Nephron (organoid): ENCODE results near the gene LACC1.

ENCODE experiments used
- H3K27ac Mint-ChIP-seq, 3 experiments: 2 replicates each; pipeline ENCODE4 v1.8.0; 2020; ENCODE audit warnings: mixed read lengths in 3 of 3, mild to moderate bottlenecking in 2 of 3, moderate library complexity in 1 of 3
- H3K27me3 Mint-ChIP-seq: 2 replicates; pipeline ENCODE4 v1.8.0; 2021; ENCODE audit warnings: low read depth, mild to moderate bottlenecking, moderate library complexity, mixed read lengths
- H3K36me3 Mint-ChIP-seq: 2 replicates; pipeline ENCODE4 v1.8.0; 2020; ENCODE audit warnings: low read depth, mixed read lengths
- H3K4me1 Mint-ChIP-seq: 2 replicates; pipeline ENCODE4 v1.8.0; 2020; ENCODE audit warnings: mixed read lengths
- H3K4me3 Mint-ChIP-seq, 3 experiments: 2 replicates each; pipeline ENCODE4 v1.8.0; 2020; ENCODE audit warnings: mild to moderate bottlenecking in 3 of 3, mixed read lengths in 3 of 3, moderate library complexity in 2 of 3
- H3K9me3 Mint-ChIP-seq: 2 replicates; pipeline ENCODE4 v1.8.0; 2020; ENCODE audit warnings: mixed read lengths
- CTCF ChIP-seq, 3 experiments: fragments of 200-600 bp; sonication (generic); IDR thresholded peaks; one replicate each; pipeline ENCODE4 v1.5.0; 2021; ENCODE audit warnings: antibody characterized with exemption in 3 of 3; ENCODE audit not compliant: unreplicated experiment in 3 of 3

Gene LACC1

GRCh38 chr13:43878892-43879754, 581 bp upstream of the LACC1 start, which contains the start of gene CCDC122:
CCDC122 (minus strand) TSS chr13:43879740; CDS start chr13:43869376, 10,364 bp downstream.
- Mint-ChIP-seq H3K4me3 (peak within 1 kb of the TSS; percentile 85 to 89 (median 88)), H3K9me3 (no peaks in the 10 kb centered on the region), H3K27ac (peak within 1 kb of the TSS; percentile 70 to 93 (median 87)), H3K27me3 (peaks cover 25% of the 10 kb centered on the region), H3K4me1 (peaks cover 15% of the 10 kb centered on the region), H3K36me3 (no peaks in the 10 kb centered on the region)
- TF ChIP-seq CTCF (IDR thresholded peaks at IDR 0.05; ENCODE audit: unreplicated experiment in 3 of 3) = no peak

- peaks cover 25% of the 10 kb centered on the region for H3K27me3 Mint-ChIP-seq
- H3K9me3 Mint-ChIP-seq = no peaks in the 10 kb centered on the region
- H3K36me3 Mint-ChIP-seq = no peaks in the 10 kb centered on the region
- peaks cover 15% of the 10 kb centered on the region for H3K4me1 Mint-ChIP-seq
- TF ChIP-seq CTCF (IDR thresholded peaks at IDR 0.05; ENCODE audit: unreplicated experiment in 3 of 3) = no peak
- H3K27ac Mint-ChIP-seq = peak overlapping the region; percentile 70 to 93 (median 82)
- H3K4me3 Mint-ChIP-seq = peak overlapping the region; percentile 85 to 89 (median 88)
Measured at GRCh38 chr13:43880214-43880855, 631 bp downstream of the LACC1 start.

GRCh38 chr13:43880926-43881325, 1.2 kb downstream of the LACC1 start:
- Mint-ChIP-seq H3K9me3 (no peaks in the 10 kb centered on the region), H3K4me1 (peaks cover 15% of the 10 kb centered on the region), H3K27me3 (peaks cover 25% of the 10 kb centered on the region), H3K4me3 (peak overlapping the region in 2 of 3 experiments; percentile 85 to 88), H3K27ac (no peak overlapping the region), H3K36me3 (no peaks in the 10 kb centered on the region)
- no peak for TF ChIP-seq CTCF (IDR thresholded peaks at IDR 0.05; ENCODE audit: unreplicated experiment in 3 of 3)

GRCh38 chr13:43881580-43881979, 1.9 kb downstream of the LACC1 start:
- TF ChIP-seq CTCF (IDR thresholded peaks at IDR 0.05; ENCODE audit: unreplicated experiment in 3 of 3) = no peak
- H3K27me3 Mint-ChIP-seq = peaks cover 25% of the 10 kb centered on the region
- H3K9me3 Mint-ChIP-seq = no peaks in the 10 kb centered on the region

GRCh38 chr13:43883631-43884030, 3.9 kb downstream of the LACC1 start:
- Mint-ChIP-seq H3K36me3 (no peaks in the 10 kb centered on the region), H3K4me3 (no peak overlapping the region), H3K27me3 (peaks cover 20% of the 10 kb centered on the region), H3K9me3 (no peaks in the 10 kb centered on the region), H3K4me1 (peaks cover 2% of the 10 kb centered on the region), H3K27ac (no peak overlapping the region)
- no peak for TF ChIP-seq CTCF (IDR thresholded peaks at IDR 0.05; ENCODE audit: unreplicated experiment in 3 of 3)

More at GRCh38 chr13:43881580-43881979, 1.9 kb downstream of the LACC1 start:
- H3K4me3 Mint-ChIP-seq = peak overlapping the region; percentile 7 to 60 (median 42)
- peaks cover 15% of the 10 kb centered on the region for H3K4me1 Mint-ChIP-seq
- H3K27ac Mint-ChIP-seq = no peak overlapping the region
- H3K36me3 Mint-ChIP-seq = no peaks in the 10 kb centered on the region
